ENCODE data around the gene SYTL3. TPM values are rescaled to one million over a fixed set of nuclear protein-coding genes. Genes with fewer than 3 reads are reported as not detected.
A peak's percentile ranks its signal among the peaks of the same experiment; 100 is the strongest.

SYTL3 gene
- total RNA-seq, 1 donor from 2014 or later = 0.77 TPM

GRCh38 chr6:158761746-158762145 is 111.9 kb downstream of the SYTL3 start:
- DNase-seq (ENCODE audit: low spot score) = no peak

GRCh38 chr6:158762787-158763433 is 113.1 kb downstream of the SYTL3 start:
- peaks cover 11% of the 10 kb centered on the region for H3K27me3 Mint-ChIP-seq (ENCODE audit: unreplicated experiment)
- H3K4me1 Mint-ChIP-seq (ENCODE audit: unreplicated experiment) = no peaks in the 10 kb centered on the region
- H3K27ac Mint-ChIP-seq (ENCODE audit: unreplicated experiment) = no peak overlapping the region
- H3K36me3 Mint-ChIP-seq (ENCODE audit: low read depth, unreplicated experiment) = peaks cover 24% of the 10 kb centered on the region
- TF ChIP-seq CTCF (IDR thresholded peaks at IDR 0.05; ENCODE audit: unreplicated experiment) = no peak
- no peak overlapping the region for H3K4me3 Mint-ChIP-seq (ENCODE audit: unreplicated experiment)
- no peak for DNase-seq (ENCODE audit: low spot score)
- no peaks in the 10 kb centered on the region for H3K9me3 Mint-ChIP-seq (ENCODE audit: unreplicated experiment)

More at GRCh38 chr6:158761746-158762145, 111.9 kb downstream of the SYTL3 start:
- H3K27me3 Mint-ChIP-seq (ENCODE audit: unreplicated experiment) = peaks cover 11% of the 10 kb centered on the region
- no peaks in the 10 kb centered on the region for H3K9me3 Mint-ChIP-seq (ENCODE audit: unreplicated experiment)
- no peaks in the 10 kb centered on the region for H3K4me1 Mint-ChIP-seq (ENCODE audit: unreplicated experiment)
- H3K27ac Mint-ChIP-seq (ENCODE audit: unreplicated experiment) = peak overlapping the region; percentile 50
- peaks cover 13% of the 10 kb centered on the region for H3K36me3 Mint-ChIP-seq (ENCODE audit: low read depth, unreplicated experiment)
- TF ChIP-seq CTCF (IDR thresholded peaks at IDR 0.05; ENCODE audit: unreplicated experiment) = no peak
- H3K4me3 Mint-ChIP-seq (ENCODE audit: unreplicated experiment) = no peak overlapping the region

GRCh38 chr6:158763434-158764182 is 113.8 kb downstream of the SYTL3 start:
- Mint-ChIP-seq H3K9me3 (ENCODE audit: unreplicated experiment) (no peaks in the 10 kb centered on the region), H3K4me3 (ENCODE audit: unreplicated experiment) (no peak overlapping the region), H3K36me3 (ENCODE audit: low read depth, unreplicated experiment) (peaks cover 31% of the 10 kb centered on the region), H3K4me1 (ENCODE audit: unreplicated experiment) (no peaks in the 10 kb centered on the region), H3K27ac (ENCODE audit: unreplicated experiment) (no peak overlapping the region), H3K27me3 (ENCODE audit: unreplicated experiment) (peaks cover 12% of the 10 kb centered on the region)
- TF ChIP-seq CTCF (IDR thresholded peaks at IDR 0.05; ENCODE audit: unreplicated experiment) = no peak
- DNase-seq (ENCODE audit: low spot score) = no peak

GRCh38 chr6:158764183-158764849 is 114.5 kb downstream of the SYTL3 start:
- Mint-ChIP-seq H3K9me3 (ENCODE audit: unreplicated experiment) (no peaks in the 10 kb centered on the region), H3K27me3 (ENCODE audit: unreplicated experiment) (peaks cover 12% of the 10 kb centered on the region), H3K36me3 (ENCODE audit: low read depth, unreplicated experiment) (peaks cover 36% of the 10 kb centered on the region), H3K27ac (ENCODE audit: unreplicated experiment) (no peak overlapping the region), H3K4me1 (ENCODE audit: unreplicated experiment) (no peaks in the 10 kb centered on the region), H3K4me3 (ENCODE audit: unreplicated experiment) (no peak overlapping the region)
- no peak for DNase-seq (ENCODE audit: low spot score)
- TF ChIP-seq CTCF (IDR thresholded peaks at IDR 0.05; ENCODE audit: unreplicated experiment) = no peak

Data from endothelial cell (in vitro differentiated cells).